ENCODE measurements around the gene MUC13. TPM values are rescaled to one million over a fixed set of nuclear protein-coding genes. Genes with fewer than 3 reads are reported as not detected.
A peak's percentile ranks its signal among the peaks of the same experiment; 100 is the strongest.

The MUC13 gene
- total RNA-seq, 1 experiment from 2014 or later: 0.20 TPM

DNA sequence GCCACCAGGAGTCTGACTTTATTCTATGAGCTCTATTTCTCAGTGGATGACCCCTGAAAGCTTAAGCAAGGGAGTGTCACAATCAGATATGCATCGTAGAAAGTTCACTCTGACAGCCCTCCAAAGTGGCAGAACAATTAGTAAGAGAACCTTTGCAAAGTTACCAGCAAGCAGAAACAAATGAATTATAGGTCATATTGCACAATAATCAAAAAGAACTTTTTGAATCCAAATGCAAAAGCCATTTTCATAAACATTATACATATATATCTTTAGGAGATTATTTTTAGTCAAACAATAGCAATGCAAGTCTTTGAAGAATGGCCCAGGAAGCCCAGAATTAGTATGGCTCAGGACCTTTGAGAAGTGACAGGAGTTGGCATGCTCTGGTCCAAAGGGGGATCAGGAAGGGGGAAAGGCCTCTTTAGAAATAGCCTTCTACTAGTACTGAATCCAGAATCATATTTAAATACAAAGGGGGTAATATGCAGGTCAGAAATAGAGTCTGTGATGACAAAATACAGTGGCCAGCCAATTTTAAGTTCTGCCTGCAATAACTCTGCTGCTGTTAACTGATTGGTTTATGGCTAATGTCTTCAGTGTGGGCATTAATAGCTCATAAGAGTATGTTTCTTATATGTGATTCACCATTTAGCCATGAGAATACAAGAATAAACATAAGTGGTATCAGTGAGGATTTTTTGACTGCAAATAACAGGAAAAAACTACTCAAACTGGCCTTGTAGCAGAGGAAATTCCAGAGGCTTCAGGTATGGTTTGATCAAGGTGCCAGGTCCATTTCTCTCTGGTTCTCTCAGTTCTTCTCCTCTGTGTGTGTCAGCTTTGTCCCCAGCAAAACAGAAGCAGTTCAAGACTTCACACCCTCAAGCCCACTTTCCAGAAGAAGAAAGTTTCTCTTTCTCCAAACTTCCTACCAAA is 30.4 kb downstream of the MUC13 start:
- no peak for DNase-seq (ENCODE audit: low read depth)

DNA sequence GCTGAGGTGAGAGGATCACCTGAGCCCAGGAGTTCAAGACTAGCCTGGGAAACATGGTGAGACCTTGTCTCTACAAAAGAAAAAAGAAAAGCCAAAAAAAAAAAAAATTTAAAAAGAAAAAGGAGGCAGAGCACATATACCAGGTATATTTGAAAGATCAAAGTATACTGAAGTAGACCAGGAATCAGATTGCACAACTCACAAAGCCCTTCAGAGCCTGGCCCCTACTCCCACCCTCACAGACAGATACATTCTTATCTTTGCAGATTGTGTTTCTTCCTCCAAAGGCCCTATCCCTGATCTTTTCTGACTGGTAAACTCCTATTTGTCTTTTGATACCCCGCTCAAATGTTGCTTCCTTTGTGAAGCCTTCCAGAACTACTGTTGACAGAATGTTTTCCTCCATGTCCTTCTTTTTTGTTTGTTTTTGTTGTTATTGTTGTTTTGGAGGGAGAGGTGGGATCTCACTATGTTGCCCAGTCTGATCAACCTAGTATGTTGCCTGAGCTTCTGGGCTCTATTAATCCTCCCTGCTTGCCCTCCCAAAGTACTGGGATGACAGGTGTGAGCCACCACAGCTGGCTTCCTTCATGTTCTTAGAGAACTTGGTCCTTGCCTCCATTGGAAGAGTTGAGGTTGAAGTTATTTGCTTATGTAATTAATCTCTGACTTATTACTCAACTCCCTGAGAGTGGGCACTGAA is 37.6 kb downstream of the MUC13 start:
- DNase-seq (ENCODE audit: low read depth): no peak

- DNase-seq (ENCODE audit: low read depth): no peak
Observed at GRCh38 chr3:124895756-124896155, 38.8 kb downstream of the MUC13 start.

DNA sequence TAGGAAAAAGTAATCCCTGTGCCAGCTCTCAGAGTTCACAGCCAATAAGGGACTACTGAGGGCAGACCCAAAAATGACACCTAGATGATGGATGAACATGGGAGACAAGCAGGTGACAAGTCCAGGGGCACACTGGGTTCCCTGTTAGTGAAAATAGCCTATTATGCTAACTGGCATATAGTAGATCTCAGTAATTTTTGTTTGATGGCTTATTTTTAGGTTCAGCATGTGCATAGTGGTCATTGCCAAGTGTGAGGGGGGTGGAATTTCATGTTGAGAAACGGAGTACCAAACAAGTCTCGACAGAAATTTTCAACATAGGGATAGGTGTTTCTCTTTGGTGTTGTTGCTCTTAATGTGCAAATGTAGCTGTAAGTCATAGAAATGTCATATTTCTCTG is 41.0 kb downstream of the MUC13 start:
- no peak for DNase-seq (ENCODE audit: low read depth)

- no peak for DNase-seq (ENCODE audit: low read depth)
Observed at GRCh38 chr3:124890573-124891190, 43.9 kb downstream of the MUC13 start.

DNA sequence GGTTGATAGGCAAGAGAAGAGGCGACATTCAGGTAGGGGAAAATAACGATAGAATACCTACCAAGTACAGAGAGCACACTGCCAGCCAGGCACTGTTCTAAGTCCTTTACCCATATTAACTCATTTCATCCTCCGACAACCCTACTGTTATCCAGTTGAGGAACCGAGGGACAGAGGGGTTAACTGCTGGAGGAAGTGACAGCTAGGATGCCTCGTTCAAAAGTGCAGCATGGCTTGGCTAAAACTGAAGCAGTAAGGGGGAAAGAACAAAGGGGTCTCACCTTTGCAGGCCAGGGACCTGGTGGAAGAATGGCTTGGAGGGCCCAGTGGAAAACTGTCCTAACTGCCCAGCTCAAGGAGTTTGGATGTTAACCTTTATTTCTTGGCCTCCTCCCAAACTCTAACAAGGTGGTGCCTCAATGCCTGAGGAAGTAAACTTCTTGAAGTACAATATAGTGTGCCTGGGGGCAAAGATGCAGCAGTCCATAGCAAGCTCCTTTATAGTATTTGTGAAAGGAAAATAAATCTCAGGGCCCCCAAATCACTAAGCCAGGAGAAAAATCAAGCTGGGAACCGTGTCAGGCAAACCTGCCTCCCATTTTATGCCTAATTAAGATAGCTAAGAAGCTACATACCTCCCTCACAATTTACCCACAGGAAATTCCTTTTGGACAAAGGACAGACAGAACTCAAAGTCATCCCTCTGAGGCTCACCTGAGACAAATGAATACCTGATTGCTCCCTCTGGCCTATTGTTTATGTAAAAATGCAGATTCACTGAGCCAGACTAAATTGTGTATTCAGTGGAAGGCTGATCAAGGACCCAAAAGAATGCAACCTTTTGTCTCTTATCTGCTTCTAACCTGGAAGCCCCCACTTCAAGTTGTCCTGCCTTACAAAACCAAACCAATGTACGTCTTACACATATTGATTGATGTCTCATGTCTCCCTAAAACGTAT is 45.8 kb downstream of the MUC13 start:
- DNase-seq (ENCODE audit: low read depth): no peak

DNA sequence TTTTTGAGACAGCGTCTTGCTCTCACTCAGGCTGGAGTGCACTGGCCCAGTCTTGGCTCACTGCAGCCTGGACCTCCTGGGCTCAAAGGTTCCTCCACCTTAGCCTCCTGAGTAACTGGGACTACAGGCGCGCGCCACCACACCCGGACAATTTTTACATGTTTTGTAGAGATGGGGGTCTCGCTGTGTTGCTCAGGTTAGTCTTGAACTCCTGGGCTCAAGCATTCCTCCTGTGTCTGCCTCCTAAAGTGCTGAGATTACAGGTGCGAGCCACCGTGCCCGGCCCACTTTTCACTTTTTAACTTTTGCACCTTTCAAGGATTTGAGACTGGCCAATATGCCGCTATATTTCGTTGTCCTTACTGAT is 46.6 kb downstream of the MUC13 start:
- DNase-seq (ENCODE audit: low read depth): no peak

- peak; percentile 87 for DNase-seq (ENCODE audit: low read depth)
Observed at GRCh38 chr3:124887177-124887931, 47.2 kb downstream of the MUC13 start, which contains the start of gene ITGB5. Gene ITGB5, minus strand, starts transcription at chr3:124887365. Its CDS starts 365 bp downstream, at chr3:124887000.

DNA sequence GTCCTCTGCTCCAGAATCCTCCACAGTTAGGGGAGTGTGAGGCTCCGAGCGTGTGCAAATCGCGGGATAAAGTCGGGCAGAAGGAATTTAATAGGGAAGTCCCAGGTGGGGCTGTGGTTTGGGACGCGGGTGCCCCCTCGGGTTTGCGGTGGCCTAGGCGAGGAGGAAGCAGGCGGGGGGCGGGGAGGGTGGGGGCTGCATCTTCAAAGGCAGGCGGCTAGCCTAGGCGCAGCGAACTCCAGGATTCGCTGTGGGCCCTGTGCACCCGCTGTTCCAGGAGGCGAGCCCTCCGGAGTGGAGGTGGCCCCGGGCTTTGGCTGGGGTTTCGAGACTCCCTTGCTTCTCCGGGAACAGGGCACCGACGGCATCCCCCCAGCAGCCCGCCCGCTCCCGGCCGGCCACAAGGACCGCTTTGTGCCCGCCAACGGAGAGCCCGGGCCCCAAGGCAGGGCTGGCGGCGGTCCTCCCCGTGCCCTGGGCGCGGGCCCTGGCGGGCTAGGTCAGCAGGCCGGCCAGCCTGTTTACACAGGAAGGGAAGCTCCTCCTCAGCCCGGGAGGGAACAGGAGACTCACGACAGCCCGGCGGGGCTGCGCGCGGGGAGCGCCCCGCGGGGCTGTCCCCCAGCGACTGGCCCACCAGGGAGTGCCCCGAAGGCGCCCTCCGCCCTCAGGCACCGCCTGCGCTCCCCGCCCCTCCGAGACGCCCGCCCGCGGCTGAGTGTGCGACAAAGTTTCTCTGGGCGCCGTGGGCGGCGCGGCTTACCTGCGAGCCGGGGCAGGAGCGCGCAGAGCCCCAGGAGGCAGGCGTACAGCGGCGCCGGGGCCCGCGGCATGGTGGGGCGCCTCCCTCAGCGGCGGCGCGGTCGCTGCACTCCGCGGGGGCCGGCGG is 48.1 kb downstream of the MUC13 start:
- DNase-seq (ENCODE audit: low read depth): peak; percentile 73

- peak; percentile 32 for DNase-seq (ENCODE audit: low read depth)
Observed at GRCh38 chr3:124885466-124886167, 48.9 kb downstream of the MUC13 start.

- DNase-seq (ENCODE audit: low read depth): no peak
Observed at GRCh38 chr3:124884474-124885101, 50.0 kb downstream of the MUC13 start.

- DNase-seq (ENCODE audit: low read depth): peak; percentile 75
Observed at GRCh38 chr3:124883766-124884473, 50.6 kb downstream of the MUC13 start.

DNA sequence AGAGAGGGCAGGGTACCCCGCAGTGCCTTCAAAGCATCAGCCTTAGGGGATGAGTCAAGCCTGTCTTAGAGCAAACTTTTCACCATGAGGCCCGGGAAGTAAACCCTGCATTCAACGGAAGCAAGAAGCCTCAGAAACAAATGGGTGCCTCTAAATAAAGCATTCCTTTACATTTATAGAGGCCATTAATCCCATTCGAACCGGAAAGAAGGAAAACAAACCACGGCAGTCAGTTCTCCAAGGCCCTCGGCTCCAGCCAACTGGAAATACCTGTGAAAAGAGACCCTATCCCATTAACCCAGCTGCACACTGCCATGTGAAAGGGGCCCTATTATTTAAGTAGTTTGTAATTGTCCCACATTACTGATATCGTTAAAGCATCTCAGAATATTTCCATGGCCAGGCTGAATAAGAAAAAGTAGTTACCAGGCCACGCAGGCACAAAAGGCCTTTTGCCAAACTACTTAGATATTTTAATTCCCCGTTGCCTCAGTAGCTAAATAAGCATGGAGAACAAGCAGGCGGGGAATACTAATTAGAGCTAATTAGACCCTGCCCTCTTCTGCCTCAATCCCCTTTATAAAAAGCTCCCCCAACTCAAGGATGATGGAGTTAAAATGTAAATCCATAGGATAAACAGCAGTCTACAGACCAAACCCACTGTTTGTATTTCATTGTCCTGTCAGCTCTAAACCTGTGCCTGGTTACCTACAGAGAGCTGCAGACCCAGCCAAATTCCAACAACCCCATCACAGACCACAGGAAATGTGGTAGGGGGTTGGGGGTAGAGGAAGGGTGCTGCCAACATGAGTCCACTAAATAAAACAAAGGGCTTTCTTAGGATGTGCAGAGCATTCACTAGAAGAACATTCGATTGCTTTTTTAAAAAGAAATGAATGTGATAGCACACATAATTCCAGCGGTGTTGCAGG is 51.5 kb downstream of the MUC13 start:
- DNase-seq (ENCODE audit: low read depth): peak; percentile 52

DNA sequence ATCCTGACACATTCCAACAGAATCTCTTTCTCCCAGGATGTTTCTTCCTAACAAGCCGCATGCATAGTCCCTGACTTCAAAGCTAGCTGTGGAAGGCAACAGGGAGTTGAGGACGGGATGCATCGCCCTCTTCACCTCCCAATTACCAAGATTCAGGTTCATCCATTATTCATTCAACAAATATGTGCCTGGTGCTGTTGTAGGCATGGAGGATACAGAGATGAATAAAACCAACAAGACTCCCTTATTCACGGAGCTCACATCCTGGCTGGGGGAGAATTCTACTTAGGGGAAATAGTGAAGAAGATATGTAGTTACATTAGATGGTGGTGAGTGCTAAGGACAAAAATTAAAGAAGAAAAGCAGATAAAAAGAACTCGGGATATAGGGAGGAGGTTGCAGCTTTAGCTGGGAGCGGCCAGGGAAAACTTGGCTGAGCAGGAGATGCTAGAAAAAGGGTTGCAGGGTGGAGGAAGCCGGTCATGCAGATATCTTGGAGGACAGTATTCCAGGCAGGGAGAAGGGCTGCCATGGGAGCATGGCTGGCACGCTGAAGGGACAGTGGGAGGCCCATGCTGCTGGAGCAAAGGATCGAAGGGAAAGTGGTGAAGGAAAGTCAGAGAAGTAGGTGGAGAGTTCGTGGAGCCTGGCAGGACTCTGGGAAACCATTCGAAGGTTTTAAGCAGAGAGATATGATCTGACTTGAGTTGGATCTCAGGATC is 52.4 kb downstream of the MUC13 start:
- DNase-seq (ENCODE audit: low read depth): peak; percentile 33

- DNase-seq (ENCODE audit: low read depth): no peak
Observed at GRCh38 chr3:124879337-124879680, 55.2 kb downstream of the MUC13 start.

All from M059J (cell line).